HCEC 1CT (cell line): ENCODE results near the gene FAM216B.
"Not testable (repeated sequence)": the region's sequence is repeated elsewhere in the genome, so short reads cannot be mapped to it uniquely, and the experiment has no call there.

Source experiments
- DNase-seq: peaks from one replicate; pipeline ENCODE4 v3.0.0-alpha.2; 2017

Gene FAM216B

DNA sequence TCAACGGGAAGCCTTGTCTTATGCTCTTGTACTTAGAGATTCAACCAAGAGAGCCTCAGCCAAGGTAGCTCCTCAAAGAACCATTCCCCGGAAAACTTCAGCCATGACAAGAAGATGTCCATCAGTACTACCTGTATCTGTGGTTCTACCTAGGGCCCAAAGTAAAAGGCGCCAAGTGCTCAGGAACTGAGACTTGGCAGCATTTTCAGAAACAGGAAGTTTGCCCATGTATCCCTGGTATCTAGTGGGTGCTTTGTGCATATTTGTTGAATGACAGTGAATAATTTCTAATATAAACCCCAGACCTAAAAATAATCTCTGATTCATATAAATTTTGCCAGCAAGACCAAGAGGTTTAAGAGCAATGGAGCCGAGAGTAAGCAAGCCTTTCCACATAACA lies 7.2 kb downstream of the FAM216B start:
- no peak for DNase-seq

DNA sequence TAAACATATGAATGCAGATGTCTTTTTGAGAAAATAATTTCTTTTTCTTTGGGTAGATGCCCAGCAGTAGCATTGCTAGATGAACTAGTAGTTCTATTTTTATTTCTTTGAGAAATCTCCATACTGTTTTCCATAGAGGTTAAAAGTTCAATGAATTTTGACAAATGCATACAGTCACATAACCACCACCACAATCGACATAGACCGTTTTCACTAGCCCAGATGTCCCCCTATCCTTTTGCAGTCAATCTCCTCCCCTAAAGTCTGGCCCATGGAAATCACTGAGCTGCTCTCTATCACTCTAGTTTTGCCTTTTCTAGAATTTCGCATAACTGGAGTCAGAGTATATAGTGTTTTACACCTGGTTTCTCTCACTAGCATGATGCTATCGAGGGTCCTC lies 10.8 kb downstream of the FAM216B start:
- DNase-seq: no peak

DNA sequence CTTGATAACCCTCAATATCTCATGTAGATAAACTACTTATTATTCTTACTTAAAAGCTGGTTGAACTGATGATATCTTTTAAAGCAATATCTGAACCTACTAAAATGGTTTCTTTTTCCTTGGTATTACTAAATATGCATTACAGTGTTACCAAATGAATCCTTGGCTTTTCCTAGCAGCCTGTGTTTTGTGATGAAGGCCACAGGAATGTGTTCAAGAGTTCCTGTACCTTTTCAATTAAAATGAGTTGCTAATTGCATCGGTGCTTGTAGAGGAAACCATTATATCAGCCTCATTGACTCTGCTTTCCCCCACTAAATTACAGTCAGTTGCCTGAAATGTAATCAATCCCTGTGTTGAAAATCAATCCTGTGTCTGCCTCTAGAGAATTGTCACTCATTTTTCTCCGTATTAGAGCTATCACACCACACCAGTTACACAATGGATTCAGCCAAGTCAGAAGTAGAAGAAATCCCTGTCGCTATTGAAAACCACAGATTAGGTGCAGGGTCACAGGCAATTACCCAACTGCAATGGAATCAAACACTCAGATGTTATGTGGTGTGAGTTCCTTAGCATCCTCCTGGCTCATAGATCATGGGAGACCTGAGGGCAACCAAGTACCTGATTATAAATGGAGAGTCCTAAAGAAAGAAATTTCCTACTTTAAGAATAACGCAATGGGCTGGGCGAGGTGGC lies 13.3 kb downstream of the FAM216B start:
- DNase-seq: no peak

DNA sequence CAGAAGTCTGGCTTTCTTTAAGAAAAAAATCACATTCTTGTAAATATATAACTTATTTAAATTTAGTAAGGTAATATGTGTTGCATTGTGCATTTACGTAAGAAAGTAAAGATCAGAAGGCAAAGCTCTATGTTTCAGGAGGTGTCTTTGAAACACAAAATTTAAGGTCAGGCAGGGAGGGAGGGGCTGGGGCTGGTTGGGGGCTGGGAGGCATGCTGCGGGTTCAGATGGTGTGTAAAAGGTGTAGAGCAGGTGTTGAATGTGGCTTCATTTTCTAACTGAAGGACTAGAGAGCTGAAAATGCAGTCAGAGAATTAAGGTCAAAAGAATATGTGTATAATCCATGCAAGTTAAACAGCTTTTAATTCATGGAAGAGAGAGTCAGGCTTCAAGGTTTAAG lies 14.3 kb downstream of the FAM216B start:
- DNase-seq: no peak

DNA sequence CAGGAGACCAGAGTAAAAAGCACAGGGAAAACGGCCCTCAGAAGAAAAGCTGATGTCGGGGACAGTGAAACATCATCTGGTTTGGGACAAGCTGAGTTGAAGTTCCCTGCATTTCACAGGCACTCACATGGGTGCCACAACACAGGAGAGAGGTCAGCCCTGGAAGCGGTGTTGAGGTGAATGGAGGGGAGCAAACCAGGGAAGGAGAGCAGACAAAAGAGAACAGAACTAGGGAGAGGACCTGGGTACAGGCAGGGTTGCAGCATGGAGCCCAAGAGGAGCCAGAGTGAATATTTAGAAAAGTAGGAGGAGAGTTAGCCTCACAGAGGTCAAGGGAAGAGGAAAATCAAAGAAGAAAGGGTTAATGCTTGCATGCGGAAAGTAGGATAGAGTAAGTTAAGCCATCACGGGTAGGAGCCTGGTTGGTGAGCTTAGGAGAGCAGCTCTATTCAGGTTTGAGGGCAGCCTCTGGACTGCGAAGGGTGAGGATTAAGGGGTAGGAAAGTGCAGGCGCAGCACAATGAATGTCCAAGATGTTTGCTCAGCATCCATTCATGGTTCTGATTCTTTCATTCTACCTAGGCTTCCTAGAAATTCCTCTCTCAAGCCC lies 15.5 kb downstream of the FAM216B start:
- DNase-seq: no peak

DNA sequence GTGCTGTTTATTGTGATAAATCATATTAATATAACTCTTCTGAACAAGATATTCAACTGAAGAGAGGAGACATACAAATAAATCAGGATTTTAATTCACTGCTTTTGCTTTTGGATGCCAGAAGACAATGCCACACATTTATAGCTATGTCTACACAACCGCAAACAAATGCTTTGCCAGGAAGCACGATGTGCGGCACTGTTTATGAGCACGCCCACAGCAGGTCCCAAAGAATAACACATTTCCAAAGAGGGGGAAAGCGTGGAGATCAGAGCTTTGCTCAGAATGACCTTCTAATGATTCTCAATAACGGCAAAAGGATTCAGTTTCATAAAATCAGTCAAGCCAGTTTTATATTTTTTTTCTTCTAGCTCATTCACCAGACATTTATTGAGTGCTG lies 16.7 kb downstream of the FAM216B start:
- no peak for DNase-seq

DNA sequence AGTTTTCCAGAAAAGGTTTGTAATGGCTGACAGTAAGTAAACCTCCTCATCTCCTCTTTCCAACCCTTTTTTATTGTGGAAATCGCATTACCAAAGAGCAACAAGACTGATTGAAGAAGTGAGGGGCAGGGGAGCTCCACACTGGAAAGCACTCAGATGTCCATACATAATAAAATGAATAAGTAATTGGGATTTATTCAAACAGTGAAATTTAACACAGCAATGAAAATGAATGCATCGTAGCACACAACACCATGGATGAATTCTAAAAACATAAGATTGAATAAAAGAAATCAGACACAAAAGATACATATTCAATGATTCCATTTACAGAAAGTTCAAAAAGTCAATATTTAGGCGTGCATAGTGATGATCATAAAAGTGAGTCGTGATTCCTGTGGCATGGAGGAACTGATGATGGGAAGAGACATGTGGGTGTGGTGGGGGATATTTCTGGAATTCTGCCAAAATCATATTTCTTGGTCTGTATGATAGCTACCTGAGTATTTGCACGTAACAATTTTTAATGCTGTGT lies 18.8 kb downstream of the FAM216B start:
- no peak for DNase-seq

DNA sequence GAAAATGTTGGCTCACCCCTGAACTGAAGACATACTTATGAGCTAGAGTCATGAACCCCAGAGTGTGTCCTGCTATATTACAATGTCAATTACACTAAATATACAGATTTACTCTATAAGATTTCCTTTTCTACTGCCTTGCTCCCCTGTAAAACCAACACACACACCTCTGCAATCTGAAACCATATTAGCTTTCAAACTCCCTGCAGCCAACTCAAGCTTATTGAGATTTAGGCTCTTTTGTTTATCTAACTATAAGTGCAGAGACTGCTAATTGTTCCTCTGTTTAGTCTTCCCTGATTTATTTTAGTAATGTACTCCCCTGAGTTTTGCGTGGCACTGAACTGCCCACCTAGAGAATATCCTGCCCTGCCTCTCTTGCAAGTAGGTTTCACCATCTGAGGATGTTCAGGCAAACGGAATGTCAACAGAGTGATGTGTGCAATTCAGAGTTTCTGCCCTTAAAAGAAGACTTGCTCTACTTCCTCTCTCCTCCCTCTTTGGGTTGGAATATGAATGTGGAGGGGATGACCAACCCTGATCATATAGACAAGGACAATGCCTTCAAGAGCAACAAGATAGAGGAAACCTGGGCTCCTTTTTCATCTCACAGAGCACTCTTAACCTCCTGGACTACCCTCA lies 22.3 kb downstream of the FAM216B start:
- DNase-seq: peak; percentile 84

DNA sequence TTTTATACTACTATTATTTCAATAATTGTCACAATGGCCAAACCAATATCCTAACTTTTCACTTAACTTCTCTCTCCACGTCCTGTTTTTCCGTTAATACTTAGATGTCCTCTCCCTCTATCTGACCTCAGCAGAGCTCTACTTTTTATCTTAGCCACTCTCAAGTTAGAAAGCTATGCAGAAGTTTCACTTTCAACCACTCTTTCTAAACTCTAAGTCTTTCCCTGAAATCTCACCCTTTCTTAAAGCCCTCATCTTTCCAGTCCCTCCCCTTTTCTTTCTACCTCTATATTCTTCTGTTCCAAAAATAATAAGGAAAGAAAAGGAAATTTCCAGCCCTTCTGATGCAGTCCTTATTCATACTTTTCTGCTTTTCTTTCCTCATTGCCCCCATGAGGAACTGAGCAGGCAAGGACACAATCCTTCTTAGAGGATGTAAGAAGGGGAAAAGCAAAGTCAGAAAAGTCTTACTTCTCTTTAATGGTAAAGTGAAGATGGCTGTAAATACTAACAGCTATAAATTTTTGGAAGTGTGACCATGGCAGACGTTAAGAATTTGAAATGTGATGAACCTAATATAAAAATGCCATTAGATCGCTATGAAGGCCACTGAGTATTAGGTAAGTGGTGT lies 23.0 kb downstream of the FAM216B start:
- no peak for DNase-seq

DNA sequence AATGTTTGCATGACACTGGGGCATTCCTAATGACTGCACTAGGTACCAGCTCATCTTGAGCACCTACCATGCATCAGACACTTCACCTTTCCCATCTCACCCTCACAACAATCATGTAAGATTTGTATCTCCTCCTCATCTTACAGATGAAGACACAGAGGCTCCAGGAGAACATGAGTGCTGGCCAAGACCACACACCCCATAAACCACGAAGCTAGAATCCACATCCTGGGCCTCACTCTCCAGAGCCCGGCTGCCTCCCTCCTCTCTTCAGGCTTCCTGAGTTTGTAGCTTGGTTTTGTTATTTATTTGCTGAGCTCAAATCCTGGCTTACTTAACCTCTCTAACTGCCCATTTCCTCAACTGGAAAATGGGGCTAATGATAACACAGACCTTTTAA lies 25.9 kb downstream of the FAM216B start:
- peak; percentile 39 for DNase-seq

DNA sequence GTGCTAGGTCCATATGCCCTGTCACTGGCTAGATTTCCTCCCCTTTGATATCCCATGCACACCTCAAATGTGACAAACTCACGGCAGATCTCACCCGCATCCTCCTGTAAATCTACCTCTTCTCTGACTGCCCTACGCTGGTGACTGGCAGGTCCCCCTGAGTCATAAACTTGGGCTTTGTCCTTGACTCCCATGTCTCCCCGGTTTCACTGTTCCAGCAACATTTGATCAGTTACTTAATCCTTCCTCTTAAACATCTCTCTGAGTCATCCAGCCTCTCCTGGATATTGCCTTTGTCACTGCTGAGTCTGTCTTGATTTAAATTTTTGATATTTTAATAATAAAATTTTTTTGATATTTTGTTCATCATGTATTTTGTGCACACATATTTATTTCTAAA lies 26.5 kb downstream of the FAM216B start:
- DNase-seq: peak; percentile 83

DNA sequence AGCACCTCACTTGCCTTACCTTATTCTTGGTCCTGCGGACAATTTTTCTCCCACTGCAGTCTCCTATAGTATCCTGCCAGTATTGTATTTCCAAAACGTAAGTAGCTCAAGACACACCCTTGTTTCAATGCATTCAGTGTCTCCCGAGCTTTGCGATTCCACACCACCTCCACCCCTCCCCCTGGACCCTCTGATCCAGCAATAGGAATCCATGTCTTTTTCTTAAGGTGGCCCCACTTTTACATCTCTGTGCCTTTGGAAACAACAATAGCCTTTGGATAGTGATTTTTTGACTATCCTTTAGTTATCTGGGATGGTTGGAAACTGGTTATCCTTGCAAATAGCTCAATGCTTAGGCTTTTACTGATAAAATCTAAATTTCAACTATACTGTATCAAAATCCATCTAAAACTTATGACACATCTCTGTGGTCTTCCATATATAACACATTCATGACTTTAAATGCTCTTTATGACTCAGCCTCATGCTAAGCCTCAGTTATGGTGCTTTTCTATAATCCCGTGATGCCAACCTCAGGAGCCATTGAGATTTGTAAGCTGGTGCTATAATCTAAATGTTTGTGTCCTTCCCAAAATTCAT lies 27.1 kb downstream of the FAM216B start:
- peak; percentile 67 for DNase-seq

DNA sequence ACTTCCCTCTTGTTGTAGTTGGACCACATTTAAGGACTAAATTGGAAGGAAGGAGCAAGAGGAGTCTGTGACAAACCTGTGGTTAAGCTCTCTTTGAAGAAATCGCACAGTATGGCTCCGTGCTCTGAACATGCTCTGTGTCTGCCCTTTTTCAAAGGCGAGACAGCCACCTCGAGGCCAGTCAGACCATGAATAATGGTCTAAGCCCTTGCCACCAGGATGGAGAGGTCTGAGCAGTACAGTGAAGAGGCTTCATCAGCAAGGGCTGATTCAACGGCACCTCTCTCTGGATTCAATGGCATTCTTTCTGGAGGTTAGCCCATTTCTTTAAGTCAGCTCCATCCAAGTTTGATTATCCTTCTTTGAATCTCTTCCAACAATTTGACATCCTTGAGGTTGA lies 30.9 kb downstream of the FAM216B start:
- no peak for DNase-seq

DNA sequence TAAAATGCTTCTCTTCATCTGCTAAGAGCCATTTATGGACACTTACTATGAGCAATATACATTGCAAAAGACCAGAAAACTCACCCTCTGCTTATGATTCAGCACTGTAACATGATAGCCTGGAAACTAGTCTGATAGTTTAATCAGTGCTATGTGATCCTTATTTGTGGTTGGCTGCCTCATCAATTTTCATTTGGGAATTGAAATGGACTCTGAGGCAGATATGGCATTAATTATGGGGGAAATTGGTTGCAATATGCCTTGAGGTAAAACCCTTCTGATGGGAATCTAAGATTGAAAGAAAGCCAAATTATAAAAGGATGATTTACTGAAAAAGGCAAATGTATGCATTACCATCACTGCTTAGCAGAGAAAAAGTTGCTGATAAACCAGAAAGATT lies 33.5 kb downstream of the FAM216B start:
- peak; percentile 92 for DNase-seq

DNA sequence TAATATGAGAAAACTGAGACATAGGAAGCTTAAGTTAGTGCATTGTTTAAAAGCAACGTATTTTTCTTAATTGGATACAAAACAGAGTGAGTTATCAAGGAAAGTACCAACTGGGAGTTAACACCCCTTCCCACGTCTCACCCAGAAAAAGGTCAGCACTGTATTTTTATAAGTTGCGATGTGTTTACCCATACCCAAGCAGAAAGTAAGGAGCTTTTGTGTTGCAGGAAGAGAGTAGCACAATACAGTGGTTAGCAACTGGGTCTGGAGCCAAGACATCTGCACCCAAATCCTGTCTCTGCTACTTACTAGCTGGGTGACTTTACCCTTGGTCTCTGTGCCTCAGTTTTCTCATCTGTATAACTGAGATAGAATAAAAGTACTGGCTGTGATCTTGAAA lies 34.3 kb downstream of the FAM216B start:
- peak; percentile 24 for DNase-seq

DNA sequence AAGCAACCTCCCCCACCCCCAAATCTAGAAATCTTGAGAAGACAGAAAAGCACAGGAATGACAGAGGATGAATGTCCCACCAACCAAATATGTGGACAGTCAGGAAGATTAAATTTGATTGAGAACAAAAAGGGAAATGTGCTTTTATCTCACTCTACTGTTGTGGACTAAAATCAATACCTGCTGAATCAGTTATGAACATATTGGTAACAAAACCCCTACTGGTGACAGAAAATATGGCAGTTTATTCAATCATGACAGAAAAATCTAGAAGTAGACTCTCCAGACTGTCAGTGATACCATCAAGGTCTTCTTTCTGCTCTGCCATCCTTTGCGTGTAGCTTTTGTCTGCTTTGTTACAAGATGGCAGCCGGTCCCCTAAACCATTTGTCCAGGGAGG lies 35.2 kb downstream of the FAM216B start:
- DNase-seq: no peak

DNA sequence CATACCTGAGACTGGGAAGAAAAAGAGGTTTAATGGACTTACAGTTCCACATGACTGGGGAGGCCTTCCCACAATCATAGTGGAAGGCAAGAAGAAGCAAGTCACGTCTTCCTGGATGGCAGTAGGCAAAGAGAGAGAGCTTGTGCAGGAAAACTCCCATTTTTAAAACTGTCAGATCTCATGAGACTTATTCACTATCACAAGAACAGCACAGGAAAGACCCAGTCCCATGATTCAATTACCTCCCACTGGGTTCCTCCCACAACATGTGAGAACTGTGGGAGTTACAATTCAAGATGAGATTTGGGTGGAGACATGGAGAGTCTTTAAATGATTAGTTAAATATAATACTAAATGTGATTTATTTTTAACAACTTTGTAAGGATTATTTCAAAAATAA lies 38.3 kb downstream of the FAM216B start:
- DNase-seq: not testable (repeated sequence)

DNA sequence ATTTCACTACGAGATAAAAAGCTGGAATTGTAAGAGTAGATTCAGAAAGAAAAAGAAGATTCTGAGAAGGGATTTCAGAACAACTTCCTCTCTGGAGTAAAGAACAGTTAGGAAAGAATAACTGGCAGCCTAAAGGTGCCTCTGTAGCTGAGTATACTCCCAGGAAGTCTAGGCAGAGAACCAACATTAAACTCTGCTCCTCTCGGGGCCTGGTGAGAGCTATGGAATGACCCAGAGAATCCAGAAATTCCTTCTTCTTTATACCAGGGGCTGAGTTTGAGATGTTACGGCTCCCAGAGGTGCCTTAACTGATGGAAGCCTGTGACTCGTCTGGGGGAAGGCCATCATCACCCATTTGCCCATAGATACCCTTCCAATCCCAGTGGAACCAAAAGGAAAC lies 39.1 kb downstream of the FAM216B start:
- peak; percentile 10 for DNase-seq

DNA sequence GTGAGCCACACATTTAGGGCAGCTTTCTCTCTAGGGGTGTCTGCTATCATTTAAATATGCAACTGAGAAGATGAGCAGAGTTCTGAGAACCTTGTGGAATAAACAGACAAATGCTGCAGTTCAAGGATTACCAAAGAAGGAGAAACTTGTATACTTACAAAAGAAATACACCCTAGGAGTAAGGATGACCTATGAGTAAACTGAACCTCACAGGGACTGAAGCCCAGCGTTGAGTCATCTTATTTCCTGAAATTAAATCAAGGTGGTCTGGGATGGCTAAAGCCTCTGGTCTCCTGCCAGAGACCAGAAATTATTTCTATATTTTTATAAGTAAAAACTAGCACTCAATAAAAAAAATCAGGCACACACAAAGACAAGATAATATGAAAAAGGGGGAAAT lies 40.1 kb downstream of the FAM216B start:
- peak; percentile 96 for DNase-seq

DNA sequence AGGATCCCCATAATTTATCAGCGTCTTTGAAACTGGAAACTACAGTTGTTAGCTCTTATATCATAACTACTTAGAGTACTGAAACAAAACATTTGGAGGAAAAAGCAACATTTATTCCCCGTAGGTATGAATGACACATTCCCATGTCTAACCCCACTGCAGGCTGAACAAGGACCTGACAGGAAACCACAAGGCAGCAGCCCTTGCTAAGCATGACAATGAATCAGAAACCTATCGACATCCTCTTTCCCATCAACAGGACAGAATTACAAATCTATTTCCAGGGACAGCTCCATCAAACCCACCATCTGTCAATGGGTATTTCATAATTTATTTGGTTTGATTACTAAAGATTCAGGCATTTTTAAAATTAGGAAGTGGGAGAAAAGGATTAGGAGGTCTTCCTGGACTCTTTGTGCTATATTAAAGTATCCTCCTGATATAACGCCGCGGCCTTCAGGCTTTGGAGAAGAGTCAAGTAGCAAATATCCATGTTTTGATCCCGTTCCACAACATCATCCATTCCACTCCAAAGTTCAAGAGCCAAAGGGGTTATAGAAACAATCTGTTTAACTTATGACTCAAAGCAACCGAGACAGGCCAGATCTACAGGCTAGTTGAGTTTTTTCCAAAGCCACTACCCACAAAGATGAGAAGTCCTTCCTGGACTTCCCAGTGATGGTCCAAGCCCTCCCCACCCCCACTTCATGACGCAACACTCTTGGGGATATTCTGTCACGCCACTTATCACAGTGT lies 51.1 kb downstream of the FAM216B start:
- DNase-seq: peak; percentile 99

DNA sequence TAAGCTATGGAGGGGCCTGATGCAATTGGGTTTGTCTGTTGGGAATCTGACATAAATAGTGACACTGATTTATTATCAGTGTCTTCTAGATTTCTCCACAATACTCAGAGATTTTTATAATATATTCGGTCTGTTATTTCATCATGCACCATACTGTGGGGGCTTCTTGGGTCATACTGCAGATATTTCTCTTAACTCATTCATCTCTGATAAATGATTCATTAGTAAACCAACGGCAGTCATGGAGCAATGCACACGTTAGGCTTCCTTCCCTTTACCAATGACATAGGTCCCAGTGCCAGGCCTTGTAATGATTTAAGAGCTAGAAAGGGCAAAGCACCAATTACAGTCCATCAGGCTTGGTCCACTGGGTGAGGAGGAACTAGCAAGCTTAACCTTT lies 53.6 kb downstream of the FAM216B start:
- DNase-seq: no peak

DNA sequence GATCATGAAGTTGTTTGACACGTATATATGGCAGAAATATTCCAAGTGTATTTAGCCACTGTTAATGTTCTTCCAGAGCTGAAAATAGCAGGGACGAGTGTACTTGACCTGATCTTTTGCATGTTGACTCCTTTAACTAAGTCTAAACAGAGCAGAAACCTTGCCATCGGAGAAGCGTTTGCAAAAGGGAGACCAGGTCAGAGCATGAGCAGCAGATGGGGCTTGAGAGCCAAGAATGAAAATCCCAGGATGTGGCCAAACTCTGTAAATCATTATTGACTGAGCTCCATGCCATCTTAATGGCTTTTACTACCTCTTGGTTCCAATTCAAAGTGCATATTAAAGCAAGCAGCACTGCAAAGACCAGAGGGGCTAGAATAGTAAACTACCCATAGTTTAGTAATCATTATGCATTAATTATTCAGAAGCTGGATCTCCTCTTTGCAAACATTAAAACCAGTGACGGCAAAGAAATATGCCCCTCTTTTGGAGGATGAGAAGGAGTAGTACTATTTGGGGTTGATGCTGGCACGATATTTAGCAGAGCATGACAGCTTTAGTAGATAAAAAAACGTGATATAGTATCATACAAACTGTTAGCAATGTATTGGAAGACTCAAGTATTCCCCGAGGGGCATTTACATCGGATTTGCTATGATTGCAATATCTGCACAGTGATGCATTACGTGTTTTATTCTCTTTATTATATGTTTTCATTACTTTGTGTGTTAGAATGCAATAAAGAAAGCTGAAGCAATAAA lies 55.7 kb downstream of the FAM216B start:
- DNase-seq: peak; percentile 82
